Measurements from ENCODE around the gene TMC7.
A peak's percentile ranks its signal among the peaks of the same experiment; 100 is the strongest.

TMC7 gene

DNA sequence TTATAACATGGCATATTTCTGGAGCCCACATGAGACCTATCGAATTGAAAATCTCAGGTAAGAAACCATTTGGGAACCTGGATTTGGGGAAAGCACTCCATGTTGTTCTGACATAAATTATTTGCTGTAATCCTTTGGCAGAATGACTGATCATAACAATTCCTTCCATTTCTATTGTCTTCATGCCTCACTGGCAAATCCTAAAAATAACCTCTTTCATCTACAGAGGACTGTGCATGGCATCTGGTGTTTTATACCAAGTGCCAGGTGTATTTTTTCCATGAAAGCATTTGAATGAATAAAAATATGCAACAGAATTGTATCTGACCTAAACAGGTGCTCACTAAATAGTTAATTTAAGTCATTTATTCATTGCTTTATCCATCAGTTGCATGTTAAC, 50.0 kb downstream of the TMC7 start:
- DNase-seq: no peak

DNA sequence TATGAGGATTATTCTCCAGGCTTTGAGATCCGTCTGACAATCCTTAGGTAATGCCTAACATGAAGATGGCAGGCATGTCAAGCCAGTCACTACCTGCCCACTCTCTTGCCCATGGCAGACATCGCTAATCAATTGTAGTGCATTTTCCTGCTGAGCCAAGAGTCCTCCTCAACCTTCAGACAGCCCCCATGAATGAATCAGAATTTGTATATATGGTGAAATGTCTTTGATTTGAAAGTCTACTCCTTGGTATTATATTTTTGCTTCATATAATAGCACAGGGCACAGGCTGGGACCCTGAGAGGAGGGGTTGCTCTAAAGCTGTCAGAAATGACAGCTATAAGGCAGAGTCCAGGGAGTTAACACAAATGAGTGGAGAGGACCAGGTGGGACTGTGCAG, 56.7 kb downstream of the TMC7 start:
- DNase-seq: no peak

DNA sequence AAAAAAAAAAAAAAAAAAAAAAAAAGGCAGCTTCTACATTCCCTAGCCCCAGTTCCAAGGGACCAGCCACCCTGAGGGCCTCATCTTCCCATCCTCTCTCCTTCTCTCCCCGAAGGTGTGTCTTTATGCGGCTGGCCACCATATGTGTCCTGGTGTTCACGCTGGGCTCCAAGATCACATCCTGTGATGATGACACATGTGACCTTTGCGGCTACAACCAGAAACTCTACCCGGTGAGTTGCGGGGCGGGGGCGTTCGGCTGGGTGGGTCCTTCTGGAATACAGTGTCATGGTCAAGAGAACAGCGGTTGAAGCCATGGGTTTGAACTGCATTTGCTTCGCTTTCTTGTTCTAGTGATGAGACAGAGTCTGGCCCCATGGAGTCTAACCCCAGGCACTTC, 61.0 kb downstream of the TMC7 start:
- DNase-seq: no peak

DNA sequence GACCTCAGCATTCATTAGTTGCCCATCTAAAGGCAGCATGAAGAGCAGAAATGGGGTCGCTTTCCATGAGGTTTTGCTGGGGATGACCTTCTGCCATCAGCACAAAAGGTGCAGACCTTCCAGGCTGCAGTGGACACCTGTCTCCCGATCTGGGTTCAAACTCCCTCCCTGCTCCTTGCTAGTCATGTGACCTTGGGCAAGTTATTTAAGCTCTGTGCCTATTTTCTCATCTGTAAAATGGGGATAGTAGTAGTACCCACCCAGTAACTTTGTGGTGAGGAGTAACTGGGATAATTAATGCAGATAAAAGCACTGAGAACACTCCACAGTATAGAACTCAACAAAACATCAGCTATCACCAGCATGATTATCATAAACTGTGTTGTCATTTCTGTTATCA, 62.3 kb downstream of the TMC7 start:
- DNase-seq: no peak

DNA sequence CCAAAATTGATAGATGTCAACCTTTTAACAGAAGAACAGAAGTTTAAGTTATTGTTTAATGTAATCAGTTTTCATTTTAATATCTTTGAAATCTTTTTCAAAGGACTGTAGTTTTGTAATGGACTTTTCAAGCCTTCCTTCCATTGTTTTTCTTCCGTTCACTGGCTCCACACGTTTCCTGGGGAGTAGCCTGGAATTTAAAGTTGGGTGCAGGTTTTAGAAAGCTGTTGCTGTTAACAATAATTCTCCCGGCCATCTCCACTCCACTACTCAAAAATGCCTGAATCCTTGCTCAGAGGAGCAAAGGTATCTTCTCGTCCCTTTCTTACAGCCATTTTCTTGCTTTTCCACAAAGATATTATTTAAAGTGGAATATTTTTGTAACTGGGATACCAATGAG, 79.0 kb downstream of the TMC7 start:
- DNase-seq: no peak

DNA sequence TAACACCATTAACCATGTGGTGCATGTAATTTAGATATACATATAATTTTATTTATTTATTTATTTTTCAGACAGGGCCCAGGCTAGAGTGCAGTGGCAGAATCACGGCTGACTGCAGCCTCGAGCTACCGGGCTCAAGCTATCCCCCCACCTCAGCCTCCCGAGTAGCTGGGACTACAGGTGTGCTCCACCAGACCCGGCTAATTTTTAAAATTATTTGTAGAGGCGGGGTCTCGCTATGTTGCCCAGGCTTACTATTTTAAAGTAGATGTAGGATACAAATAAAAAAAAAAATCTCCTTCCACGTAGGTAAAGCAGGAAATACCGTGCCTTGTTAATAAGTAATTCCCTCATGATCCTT, 83.2 kb downstream of the TMC7 start:
- DNase-seq: no peak

DNA sequence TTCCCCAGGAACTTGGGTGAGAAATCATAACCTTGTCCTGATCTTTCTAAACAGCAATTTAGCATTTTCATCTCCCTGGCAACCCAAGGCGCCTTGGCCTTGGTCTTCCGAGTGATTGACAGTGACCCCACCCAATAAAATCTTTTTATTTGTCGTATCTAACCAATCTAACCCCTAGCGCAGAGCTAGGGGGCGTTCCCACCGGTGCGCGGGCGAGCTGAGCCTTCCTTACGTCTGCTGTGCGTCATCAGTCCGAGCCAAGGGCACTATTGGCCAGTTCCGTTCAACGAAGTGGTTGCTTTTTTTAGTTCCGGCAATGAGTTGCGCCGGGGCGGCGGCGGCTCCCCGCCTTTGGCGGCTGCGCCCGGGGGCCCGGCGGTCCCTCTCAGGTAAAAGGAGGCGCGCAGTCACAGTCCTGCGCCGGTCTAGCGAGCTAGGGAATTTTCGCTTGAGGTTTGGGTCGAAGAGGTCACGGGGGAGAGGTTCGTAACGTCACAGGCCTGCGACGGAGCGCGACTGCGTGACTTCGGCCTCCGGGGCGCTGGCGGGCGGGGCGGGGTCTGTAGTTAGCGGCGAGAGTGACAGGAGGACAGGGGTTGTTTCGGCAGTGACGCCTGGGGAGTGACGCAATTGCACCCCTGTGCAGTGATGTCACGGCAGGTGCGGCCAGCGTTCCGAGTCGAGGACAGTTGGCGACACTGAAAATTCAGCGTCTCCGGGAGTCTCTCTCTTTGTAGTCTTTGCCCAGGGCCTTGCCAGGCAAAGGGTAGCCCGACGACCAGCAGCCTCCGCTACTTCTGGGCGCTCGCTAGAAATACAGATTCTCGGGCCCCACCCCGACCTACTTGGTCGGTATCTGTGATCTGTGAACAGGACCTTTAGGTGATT, 83.9 kb downstream of the TMC7 start, which contains the start of gene COQ7:
COQ7 (plus strand) TSS at position 266 of the 888 bp plus-strand sequence; CDS start at position 317, 51 bp downstream.
- peak; percentile 98 to 100 for DNase-seq

DNA sequence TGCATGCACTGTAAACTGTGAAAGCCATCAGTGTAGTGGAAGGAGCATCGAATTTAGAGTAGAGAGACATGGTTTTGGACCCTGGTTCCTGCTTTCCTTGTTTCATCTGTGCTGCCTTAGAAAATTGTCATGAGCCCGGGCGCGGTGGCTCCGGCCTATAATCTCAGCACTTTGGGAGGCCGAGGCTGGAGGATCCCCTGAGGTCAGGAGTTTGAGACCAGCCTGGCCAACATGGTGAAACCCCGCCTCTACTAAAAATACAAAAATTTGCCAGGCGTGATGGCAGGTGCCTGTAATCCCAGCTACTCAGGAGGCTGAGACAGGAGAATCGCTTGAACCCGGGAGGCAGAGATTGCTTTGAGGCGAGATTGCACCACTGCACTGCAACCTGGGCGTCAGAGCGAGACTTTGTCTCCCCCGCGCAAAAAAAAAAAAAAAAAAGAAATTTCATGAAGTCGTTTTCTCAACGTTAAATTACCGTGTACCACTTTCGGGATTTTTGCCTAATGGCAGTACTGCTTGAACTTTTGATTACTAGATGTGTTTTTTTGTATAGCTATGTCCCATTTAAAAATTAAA, 84.6 kb downstream of the TMC7 start:
- DNase-seq: no peak

DNA sequence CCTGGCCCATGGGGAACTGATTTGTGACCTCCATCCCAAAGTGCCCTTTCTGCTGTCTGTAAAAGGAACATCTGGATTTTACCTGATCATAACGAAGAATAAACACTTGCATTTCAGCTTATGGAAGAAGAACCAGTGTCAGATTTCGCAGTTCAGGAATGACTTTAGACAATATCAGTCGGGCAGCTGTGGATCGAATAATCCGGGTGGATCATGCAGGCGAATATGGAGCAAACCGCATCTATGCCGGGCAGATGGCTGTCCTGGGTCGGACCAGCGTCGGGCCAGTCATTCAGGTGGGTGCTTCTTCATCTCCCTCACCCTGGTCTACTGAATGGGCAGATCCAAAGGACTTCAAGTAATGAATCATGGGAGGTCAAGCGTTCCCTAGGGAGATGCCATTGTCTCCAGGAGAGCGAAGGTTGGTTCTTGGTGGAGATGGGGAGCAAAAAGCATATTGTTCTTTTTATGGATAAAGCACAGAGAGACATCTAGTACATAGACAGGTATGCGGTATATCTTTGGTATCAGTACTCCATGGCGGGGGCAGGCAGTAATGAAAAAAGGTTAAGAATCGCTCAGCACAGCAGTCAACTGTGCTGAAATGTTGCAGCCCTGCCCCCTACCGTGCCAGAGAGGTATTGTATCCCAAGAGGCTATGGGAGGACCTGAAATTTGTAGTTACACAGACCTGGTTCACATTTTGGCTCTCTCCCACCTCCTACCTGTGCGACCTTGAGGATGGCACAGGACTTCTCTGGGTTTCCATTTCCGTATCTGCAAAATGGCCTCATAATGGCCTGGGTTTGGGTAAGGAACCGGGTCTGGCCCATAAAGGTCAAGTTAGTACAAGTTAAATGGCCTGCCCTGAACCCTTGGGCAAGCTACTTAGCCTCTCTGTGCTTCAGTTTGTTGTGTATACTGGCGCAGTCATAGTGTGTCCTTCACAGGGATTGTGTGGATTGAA, 88.4 kb downstream of the TMC7 start:
- DNase-seq: peak in 1 of 2 experiments; percentile 50

DNA sequence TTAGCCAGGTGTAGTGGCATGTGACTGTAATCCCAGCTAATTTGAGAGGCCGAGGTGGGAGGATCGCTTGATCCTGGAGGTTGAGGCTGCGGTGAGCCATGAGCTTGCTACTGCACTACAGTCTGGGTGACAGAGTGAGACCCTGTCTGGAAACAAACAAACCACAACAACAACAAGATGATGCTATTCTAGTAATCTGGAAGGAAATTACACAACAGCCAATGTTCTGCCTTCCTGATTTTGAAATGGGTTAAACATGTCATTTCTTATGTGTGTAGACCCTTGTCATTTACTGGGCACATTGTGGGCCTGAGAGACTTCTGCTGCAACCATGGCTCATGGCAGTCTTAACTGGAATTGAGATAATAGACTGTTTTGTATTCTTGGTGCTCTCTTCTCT, 89.6 kb downstream of the TMC7 start:
- DNase-seq: no peak

DNA sequence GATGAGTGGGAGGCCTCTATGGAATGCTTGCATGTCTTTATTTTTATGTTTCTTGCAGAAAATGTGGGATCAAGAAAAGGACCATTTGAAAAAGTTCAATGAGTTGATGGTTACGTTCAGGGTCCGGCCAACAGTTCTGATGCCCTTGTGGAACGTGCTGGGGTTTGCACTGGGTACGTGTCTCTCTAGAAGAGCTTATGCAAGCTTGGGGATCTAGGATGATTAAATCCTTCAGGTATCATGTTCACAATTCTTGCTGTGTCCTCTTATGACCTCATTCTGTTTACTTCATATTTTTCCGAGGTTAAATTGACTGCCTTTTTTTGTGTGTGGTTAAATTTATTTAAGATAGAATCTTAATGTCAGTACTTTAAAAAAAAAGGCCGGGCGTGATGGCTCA, 90.1 kb downstream of the TMC7 start:
- DNase-seq: no peak

DNA sequence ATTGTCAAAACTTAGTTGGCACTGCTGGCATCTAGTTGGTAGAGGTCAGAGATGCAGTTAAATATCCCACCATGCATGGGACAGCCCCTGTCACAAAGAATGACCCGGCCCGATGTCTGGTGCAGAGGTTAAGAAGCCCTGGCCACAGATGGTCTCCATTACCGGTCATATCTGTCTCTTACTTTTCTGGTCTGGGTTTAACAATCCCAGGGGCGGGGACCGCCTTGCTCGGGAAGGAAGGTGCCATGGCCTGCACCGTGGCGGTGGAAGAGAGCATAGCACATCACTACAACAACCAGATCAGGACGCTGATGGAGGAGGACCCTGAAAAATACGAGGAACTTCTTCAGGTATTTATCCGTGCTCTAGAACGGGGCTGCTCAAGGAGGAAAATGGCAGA, 91.8 kb downstream of the TMC7 start:
- no peak for DNase-seq

DNA sequence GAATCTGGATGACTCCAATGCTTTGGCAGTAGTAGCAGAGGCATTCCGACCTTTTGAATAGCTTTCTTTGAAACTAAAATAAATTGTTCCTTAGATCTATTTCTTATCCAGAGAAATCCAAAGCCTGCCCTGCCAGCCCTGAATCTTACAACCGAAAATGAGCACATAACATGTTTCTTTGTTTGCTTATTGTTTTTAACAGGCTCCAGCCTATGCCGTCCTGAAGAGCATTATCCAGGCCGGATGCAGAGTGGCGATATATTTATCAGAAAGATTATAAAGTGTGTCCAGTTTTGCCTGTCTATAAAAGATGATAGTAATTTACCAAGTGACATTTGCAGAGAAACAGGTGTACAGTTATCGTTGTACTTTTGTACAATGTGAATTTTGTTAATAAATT, 94.1 kb downstream of the TMC7 start:
- DNase-seq: no peak

DNA sequence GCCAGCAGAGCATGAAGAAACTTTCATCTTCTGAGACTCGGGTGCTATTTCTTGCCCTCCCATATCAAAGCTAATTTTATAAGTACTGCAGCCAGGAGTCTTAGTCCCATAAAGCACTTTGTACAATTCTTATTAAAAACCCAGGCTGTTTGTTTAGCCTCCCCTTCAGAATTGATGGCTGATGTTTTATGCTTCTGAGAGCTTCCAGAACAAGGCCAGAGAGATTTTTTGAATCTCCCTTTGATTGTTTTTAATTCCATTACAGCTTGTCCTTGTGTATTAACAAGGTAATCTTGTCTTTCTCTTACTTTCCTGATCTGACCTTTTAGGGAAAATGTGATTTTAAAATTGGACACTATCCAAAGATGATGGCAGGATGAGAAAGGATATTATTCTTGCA, 99.9 kb downstream of the TMC7 start:
- no peak for DNase-seq

DNA sequence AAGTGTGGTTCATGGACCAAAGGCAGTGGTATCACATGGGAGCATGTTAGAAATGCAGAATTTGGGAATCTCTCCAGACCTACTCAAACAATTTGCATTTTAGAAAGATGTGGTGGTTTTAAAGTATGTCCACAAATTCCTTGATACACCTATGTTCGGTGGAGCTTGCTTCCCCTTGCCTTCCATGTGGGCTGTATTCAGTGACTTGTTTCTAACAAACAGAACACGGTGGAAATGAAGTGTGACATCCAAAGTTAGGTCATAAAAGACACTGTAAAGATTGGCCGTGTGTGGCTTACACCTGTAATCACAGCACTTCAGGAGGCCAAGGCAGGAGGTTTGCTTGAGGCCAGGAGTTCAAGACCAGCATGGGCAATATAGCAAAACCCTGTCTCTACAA, 100.4 kb downstream of the TMC7 start:
- no peak for DNase-seq

DNA sequence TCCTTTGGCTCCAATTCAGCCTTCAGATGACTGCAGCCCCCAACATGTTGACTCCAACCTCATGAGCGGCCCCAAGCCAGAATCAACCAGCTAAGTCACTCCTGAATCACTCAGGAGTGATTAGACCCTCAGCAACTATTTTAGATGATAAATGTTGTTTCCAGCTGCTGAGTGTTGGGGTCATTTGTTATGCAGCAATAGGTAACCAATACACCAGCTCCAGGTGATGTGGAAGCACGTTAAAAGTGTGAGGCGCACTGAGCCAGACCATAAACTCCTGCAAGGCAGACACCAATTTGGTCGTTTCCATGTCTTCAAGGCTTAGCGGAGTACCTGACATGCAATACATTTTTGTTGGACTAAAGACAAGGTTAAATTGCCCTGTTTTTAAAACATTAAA, 101.1 kb downstream of the TMC7 start:
- no peak for DNase-seq

DNA sequence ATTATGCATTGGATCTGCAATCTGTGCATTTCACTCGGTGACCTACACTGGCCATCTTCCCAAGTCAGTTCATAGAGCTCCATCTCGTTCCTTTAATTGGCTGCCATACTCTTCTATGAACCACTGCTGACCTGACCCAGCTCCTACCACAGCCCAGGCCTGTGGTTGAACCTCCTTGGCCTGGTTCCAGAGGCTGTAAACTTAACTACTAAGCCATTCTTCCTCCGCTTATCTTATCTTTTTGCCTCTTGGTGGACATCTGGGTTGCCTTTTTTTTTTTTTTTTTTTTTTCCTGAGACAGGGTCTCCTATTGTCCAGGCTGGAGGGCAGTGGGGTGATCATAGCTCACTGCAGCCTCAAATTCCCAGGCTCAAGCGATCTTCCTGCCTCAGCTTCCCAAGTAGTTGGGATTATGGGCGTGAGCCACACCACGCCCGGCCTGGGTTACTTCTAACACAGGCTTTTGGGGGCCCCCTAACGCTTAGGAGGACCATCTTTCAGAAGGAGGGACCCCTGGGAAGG, 102.0 kb downstream of the TMC7 start:
- no peak for DNase-seq

DNA sequence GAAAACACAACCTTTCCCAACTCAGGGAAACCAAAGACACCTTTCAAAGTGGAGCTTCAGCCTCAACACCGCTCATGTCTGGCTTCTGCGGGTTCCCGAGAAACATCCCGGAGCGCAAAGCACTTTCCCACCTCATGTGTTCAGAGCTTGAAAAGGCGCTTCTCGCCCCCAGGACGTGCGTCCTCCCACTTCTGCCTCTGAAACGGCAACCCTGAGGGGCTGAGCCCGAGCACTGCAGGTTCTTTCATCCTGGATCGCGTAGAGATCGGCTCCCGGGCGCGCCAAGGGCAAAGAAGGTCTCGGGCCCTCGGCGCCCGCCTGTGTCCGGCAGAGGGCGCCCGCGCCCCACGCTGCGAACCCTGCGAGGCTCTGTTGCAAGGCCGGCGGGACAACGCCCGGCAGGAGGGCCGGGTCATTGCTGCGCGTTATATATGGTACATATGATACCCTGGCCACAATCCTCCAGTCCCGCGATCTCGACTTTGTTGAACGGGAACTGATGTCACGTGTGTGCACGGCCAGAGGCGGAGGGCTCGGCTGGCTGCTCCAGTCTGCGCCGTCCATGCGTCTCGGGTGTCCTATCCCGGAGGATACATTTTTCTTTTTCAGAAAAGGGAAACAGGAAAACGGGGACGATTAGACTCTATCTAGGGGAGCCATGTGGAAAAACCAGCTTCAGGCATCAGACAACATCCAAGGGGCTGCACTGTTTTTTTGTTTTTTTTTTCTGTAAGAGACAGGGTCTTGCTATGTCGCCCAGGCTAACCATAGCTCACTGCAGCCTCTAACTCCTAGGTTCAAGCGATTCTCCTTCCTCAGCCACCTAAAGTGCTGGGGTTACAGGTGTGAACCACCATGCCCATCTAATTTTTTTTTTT, 102.8 kb downstream of the TMC7 start:
- peak; percentile 96 to 98 for DNase-seq

DNA sequence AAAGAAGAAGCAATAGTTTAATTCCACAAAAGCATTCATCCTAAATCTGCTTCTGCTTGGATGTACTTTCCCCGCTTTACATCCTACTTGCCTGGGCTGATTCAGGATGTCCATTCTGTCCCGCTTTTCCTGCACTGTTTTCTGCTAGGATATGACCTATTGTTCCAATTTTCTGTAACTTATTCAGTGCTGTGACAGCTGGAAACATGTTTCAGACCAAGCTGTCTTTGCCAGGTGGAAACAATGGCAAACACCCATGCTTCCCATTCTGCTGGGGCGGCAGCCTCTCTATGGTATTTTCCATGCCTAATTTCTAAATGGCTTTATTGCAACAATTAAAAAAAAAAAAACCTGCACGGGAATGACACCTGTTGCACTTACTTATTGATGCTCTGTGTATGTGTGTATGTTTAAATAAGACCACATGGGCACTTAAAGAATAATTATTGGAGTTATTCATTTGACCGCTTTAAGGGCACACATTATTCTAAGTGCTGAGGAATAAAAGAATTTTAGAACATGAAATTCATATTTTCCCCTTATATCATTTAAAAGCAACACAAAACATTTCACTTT, 104.7 kb downstream of the TMC7 start:
- DNase-seq: no peak

DNA sequence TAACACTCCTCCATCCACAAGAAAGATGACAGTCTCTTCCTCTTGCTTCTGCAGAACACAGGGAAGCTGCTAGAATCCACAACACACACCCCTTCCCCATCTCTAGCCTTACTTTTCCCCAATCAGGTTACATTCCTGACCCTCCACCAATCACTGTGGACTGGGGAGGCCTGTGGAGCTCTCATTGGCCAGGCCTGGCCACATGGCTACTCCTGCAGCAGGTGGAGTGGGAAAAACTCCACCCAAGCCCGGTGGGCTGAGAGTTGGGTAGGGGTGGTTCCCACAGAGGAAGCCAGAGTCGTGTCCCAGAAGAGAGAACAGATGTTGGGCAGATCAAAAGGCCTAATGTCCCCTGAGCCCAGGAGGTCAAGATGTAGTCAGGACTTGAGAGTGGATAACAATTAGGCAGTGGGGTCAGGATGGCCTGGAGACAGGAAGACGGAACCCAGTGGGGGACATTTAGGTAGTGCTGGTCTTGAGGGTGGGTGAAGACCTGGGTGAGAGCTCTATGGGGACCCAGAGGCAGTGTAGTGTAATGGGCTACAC, 105.7 kb downstream of the TMC7 start:
- DNase-seq: no peak

DNA sequence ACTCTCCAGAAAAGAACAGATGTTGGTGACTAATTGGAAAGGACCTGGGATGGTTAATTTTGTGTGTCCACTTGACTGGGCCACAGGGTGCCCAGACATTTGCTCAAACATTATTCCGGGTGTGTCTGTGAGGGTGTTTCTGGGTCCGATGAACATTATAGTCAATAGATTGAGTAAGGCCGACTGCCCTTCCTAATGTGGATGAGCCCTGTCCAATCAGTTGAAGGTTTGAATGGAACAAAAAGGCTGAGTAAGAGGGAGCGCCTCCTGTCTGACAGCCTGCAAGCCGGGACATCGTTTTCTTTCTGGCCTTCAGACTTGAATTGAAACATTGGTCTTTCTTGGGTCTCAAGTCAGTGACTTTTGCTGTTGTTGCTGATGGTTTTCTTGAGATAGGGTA, 107.2 kb downstream of the TMC7 start:
- DNase-seq: no peak

Data from NCI-H524 (cell line).